ENCODE measurements around the gene KLHL21.

KLHL21 gene

DNA sequence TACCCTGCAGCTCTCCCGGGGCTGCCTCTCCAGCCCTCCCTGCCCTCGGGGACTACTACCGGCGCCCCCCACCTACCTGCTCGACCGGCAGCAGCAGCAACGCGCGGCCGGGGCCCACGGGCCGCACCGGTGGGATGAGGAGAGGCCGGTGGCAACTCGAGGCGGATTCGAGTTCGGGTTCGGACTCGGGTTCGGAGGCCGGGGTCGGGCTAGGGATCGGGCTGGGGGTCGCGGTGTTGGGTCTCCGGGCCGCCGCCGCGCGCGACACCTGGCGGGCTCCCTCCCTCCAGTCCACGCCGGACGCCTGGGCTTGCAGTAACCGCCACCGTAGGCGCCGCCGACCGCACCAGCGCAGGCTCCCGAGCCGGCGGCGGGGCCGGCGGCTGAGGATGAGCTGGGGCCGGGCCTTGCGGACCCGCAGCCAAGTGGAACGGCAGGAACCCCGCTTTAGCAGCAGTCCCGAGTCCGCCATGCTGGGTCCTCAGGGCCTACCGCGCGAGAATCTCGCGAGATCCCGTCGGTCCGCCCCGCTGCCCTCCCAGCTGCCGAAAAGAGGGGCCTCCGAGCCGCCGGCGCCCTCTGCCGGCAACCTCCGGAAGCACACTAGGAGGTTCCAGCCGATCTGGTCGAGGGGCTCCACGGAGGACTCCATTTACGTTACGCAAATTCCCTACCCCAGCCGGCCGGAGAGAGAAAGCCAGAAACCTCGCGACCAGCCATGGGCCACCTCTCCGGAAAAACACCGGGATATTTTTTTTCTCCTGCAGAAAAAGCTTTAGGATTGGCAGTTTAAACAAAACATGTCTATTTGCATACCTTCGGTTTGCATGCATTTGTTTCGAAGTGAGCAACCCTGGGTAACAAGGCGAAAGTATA is 48.4 kb downstream of the KLHL21 start, which contains the start of gene NOL9:
NOL9 (minus strand) TSS at position 483 of the 876 bp plus-strand sequence; CDS start at position 472, 11 bp downstream.
- DNase-seq (ENCODE audit: low spot score), result peak; percentile 94

- no peak for DNase-seq (ENCODE audit: low spot score)
Observed at GRCh38 chr1:6547301-6547700, 55.4 kb downstream of the KLHL21 start.

DNA sequence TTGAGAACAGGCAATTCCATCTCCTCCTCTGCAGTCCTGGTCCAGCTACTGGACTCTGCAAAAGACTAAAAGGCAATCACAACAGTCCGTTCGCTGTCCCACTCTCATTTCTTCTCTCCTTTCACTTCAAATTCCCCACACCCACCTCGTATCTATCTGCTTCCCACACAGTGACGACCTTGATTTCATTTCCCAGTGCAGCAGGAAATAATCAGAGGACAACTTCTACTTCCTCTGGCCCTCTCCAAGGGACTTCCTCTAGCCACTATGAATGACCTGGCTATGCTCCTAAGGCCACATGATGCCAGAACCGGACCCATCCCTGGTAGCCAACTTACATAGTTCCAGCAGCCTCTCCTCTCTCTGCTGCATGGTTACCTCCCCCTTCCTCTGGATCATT is 56.3 kb downstream of the KLHL21 start:
- DNase-seq (ENCODE audit: low spot score), result no peak

DNA sequence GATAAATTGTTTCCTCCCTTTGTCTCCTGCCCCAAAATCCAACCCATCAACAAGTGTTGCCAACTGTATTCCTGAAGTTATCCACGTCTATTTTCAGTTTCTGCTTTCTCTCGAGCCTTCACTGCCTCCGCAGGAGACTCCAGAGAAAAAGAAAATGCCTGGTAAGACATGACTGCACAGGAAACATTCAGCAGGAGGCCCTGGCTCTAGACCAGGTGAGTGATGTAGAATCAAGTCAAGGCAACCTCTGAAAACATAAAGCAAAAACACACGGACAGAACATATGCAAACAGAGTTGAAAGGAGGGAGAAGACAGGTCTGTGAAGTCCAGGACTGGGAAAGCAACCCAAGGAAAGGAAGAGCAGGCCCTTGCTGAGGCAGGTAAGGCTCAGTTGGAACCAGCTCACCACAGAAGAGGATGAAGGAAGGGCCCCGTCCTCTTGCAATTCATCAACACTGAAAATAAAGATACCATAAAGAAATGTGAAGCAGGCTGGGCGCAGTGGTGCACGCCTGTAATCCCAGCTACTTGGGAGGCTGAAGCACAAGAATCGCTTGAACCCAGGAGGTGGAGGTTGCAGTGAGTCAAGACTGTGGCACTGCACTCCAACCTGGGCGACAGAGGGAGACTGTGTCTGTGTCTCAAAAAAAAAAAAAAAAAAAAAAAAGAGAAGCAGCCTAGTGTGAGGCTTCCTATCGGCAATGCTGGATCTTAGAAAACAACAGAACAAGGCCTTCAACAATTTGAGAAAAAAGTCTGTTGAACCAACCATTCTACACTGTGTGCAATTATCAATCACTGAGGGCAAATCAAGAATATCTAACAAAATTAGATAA is 57.2 kb downstream of the KLHL21 start:
- DNase-seq (ENCODE audit: low spot score), result no peak

GRCh38 chr1:6544831-6545230 is 57.8 kb downstream of the KLHL21 start:
- DNase-seq (ENCODE audit: low spot score), result no peak
